Measurements from ENCODE around the gene FOXN1.

FOXN1 gene

GRCh38 chr17:28482551-28483199 lies 23.5 kb upstream of the FOXN1 start:
- TF ChIP-seq CTCF (IDR thresholded peaks at IDR 0.05; ENCODE audit: unreplicated experiment in 3 of 3), result no peak
- no peaks in the 10 kb centered on the region for H3K36me3 Mint-ChIP-seq (ENCODE audit: low read depth)
- H3K27me3 Mint-ChIP-seq (ENCODE audit: low read depth), result peaks cover 11% of the 10 kb centered on the region
- no peak overlapping the region for H3K4me3 Mint-ChIP-seq
- H3K9me3 Mint-ChIP-seq, result no peaks in the 10 kb centered on the region
- no peaks in the 10 kb centered on the region for H3K4me1 Mint-ChIP-seq
- peak overlapping the region in 1 of 3 experiments; percentile 34 for H3K27ac Mint-ChIP-seq

GRCh38 chr17:28484296-28484695 lies 21.9 kb upstream of the FOXN1 start:
- H3K27ac Mint-ChIP-seq, result peak overlapping the region in 1 of 3 experiments; percentile 8

GRCh38 chr17:28485049-28485448 lies 21.1 kb upstream of the FOXN1 start:
- no peak overlapping the region for H3K4me3 Mint-ChIP-seq
- no peak for TF ChIP-seq CTCF (IDR thresholded peaks at IDR 0.05; ENCODE audit: unreplicated experiment in 3 of 3)
- H3K27me3 Mint-ChIP-seq (ENCODE audit: low read depth), result peaks cover 7% of the 10 kb centered on the region
- H3K27ac Mint-ChIP-seq, result no peak overlapping the region
- H3K4me1 Mint-ChIP-seq, result no peaks in the 10 kb centered on the region
- H3K36me3 Mint-ChIP-seq (ENCODE audit: low read depth), result no peaks in the 10 kb centered on the region
- H3K9me3 Mint-ChIP-seq, result no peaks in the 10 kb centered on the region

More at GRCh38 chr17:28484296-28484695, 21.9 kb upstream of the FOXN1 start:
- Mint-ChIP-seq H3K27me3 (ENCODE audit: low read depth) (peaks cover 11% of the 10 kb centered on the region), H3K4me3 (no peak overlapping the region), H3K9me3 (no peaks in the 10 kb centered on the region), H3K4me1 (no peaks in the 10 kb centered on the region), H3K36me3 (ENCODE audit: low read depth) (no peaks in the 10 kb centered on the region)
- TF ChIP-seq CTCF (IDR thresholded peaks at IDR 0.05; ENCODE audit: unreplicated experiment in 3 of 3), result no peak

GRCh38 chr17:28487881-28488532 lies 18.1 kb upstream of the FOXN1 start:
- peak overlapping the region; percentile 40 to 95 (median 87) for H3K27ac Mint-ChIP-seq

GRCh38 chr17:28488533-28489276 lies 17.4 kb upstream of the FOXN1 start:
- Mint-ChIP-seq H3K4me1 (no peaks in the 10 kb centered on the region), H3K36me3 (ENCODE audit: low read depth) (no peaks in the 10 kb centered on the region), H3K27me3 (ENCODE audit: low read depth) (peaks cover 4% of the 10 kb centered on the region), H3K9me3 (no peaks in the 10 kb centered on the region), H3K4me3 (no peak overlapping the region), H3K27ac (peak overlapping the region; percentile 40 to 95 (median 54))
- TF ChIP-seq CTCF (IDR thresholded peaks at IDR 0.05; ENCODE audit: unreplicated experiment in 3 of 3), result no peak

More at GRCh38 chr17:28487881-28488532, 18.1 kb upstream of the FOXN1 start:
- H3K9me3 Mint-ChIP-seq, result no peaks in the 10 kb centered on the region
- no peaks in the 10 kb centered on the region for H3K36me3 Mint-ChIP-seq (ENCODE audit: low read depth)
- no peak overlapping the region for H3K4me3 Mint-ChIP-seq
- H3K4me1 Mint-ChIP-seq, result no peaks in the 10 kb centered on the region
- no peak for TF ChIP-seq CTCF (IDR thresholded peaks at IDR 0.05; ENCODE audit: unreplicated experiment in 3 of 3)
- H3K27me3 Mint-ChIP-seq (ENCODE audit: low read depth), result peaks cover 4% of the 10 kb centered on the region
